H1 (cell line): Measurements from ENCODE around the gene PRELID2.

Source experiments
- EP300 ChIP-seq, 2 experiments: IDR thresholded peaks; 1 replicate in 1 of 2; 2 replicates in 1 of 2; pipeline ENCODE4 v1.6.1; 2011 to 2012; ENCODE audit warnings: low read depth in 2 of 2, low read length in 2 of 2, mild to moderate bottlenecking in 2 of 2, borderline replicate concordance in 1 of 2, inconsistent platforms in 1 of 2, moderate library complexity in 1 of 2
- EZH2 ChIP-seq: fragments of 200-600 bp; sonication (generic); IDR thresholded peaks from 2 replicates; pipeline ENCODE4 v1.7.1; 2012; ENCODE audit warnings: low read depth, mild to moderate bottlenecking, moderate library complexity, low read length, inconsistent platforms; ENCODE audit not compliant: severe bottlenecking
- JUN ChIP-seq: IDR thresholded peaks from 2 replicates; pipeline ENCODE4 v1.6.1; 2011; ENCODE audit warnings: low read depth, mild to moderate bottlenecking, improper control_type of control experiment, low read length
- PHF8 ChIP-seq: fragments of 200-600 bp; sonication (generic); conservative IDR thresholded peaks from 2 replicates; pipeline ENCODE4 v1.7.1; 2012; ENCODE audit warnings: low read depth, mild to moderate bottlenecking, inconsistent platforms, low read length, moderate library complexity
- POLR2A ChIP-seq, 2 experiments: IDR thresholded peaks; 1 replicate in 1 of 2; 2 replicates in 1 of 2; pipeline ENCODE4 v1.6.1; 2011; ENCODE audit warnings: low read depth in 2 of 2, low read length in 2 of 2, mild to moderate bottlenecking in 2 of 2; ENCODE audit errors: control extremely low read depth in 1 of 2
- POLR2AphosphoS5 ChIP-seq: IDR thresholded peaks from 2 replicates; pipeline ENCODE4 v1.6.1; 2011; ENCODE audit warnings: low read depth, low read length
- RAD21 ChIP-seq, 2 experiments: IDR thresholded peaks in 1 of 2; conservative IDR thresholded peaks in 1 of 2; 2 replicates each; pipeline ENCODE4 v1.6.1; 2011; ENCODE audit warnings: low read depth in 2 of 2, low read length in 2 of 2, improper control_type of control experiment in 1 of 2, inconsistent platforms in 1 of 2, mild to moderate bottlenecking in 1 of 2, moderate library complexity in 1 of 2
- RFX5 ChIP-seq: IDR thresholded peaks from 2 replicates; pipeline ENCODE4 v1.6.1; 2011; ENCODE audit warnings: low read depth, low read length, improper control_type of control experiment, borderline replicate concordance
- SUZ12 ChIP-seq: fragments of 200-600 bp; sonication (generic); IDR thresholded peaks from 2 replicates; pipeline ENCODE4 v1.6.1; 2012; ENCODE audit warnings: mild to moderate bottlenecking, inconsistent platforms, low read length, moderate library complexity, mixed read lengths
- TCF12 ChIP-seq: IDR thresholded peaks from 2 replicates; pipeline ENCODE4 v1.6.1; 2011; ENCODE audit warnings: low read depth, mild to moderate bottlenecking, low read length
- ZNF274 ChIP-seq: IDR thresholded peaks from 2 replicates; pipeline ENCODE4 v1.7.0; 2012; ENCODE audit warnings: low read length, borderline replicate concordance; ENCODE audit errors: extremely low read depth
- TF ChIP-seq, protein P1 (sequence below): IDR thresholded peaks from 2 replicates; pipeline ENCODE4 v1.6.1; 2012; ENCODE audit warnings: inconsistent platforms

DNA sequence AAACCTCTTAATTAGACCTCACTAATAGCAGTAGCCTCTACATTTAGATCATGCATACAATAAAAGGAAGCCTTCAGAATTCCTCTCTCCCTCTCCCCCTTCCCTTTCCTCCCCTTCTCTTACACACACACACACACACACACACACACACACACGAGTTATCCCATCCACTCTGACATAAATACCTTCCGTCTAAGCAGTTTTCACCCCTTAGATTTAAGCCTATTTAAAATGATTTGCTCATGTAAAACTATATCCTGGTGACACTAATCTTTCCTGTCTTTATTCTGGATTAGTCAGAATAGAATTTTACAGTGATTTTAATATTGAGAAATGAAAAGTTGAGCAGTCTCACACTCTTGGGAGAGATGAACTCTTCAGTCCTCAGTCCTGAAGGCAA is 35.0 kb downstream of the PRELID2 start:
- TF ChIP-seq TCF12 (no peak), RAD21 (IDR thresholded peaks at IDR 0.05 in 1 of 2, conservative IDR thresholded peaks at IDR 0.05 in 1 of 2; ENCODE audit: low read depth in 2 of 2, low read length in 2 of 2) (no peak), POLR2AphosphoS5 (no peak), ZNF274 (no peak), POLR2A (IDR thresholded peaks at IDR 0.05; ENCODE audit: control extremely low read depth in 1 of 2, low read depth in 2 of 2, low read length in 2 of 2) (no peak), PHF8 (no peak), EZH2 (no peak), JUN (no peak), RFX5 (no peak), SUZ12 (no peak), EP300 (IDR thresholded peaks at IDR 0.05; ENCODE audit: borderline replicate concordance in 1 of 2, low read depth in 2 of 2, low read length in 2 of 2) (no peak)
- TF ChIP-seq, protein P1, sequence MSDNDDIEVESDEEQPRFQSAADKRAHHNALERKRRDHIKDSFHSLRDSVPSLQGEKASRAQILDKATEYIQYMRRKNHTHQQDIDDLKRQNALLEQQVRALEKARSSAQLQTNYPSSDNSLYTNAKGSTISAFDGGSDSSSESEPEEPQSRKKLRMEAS = no peak
